ENCODE results near the gene ROBO1.

GRCh38 chr3:79344876-79345871, 422.6 kb downstream of the ROBO1 start:
- TF ChIP-seq, protein P1, sequence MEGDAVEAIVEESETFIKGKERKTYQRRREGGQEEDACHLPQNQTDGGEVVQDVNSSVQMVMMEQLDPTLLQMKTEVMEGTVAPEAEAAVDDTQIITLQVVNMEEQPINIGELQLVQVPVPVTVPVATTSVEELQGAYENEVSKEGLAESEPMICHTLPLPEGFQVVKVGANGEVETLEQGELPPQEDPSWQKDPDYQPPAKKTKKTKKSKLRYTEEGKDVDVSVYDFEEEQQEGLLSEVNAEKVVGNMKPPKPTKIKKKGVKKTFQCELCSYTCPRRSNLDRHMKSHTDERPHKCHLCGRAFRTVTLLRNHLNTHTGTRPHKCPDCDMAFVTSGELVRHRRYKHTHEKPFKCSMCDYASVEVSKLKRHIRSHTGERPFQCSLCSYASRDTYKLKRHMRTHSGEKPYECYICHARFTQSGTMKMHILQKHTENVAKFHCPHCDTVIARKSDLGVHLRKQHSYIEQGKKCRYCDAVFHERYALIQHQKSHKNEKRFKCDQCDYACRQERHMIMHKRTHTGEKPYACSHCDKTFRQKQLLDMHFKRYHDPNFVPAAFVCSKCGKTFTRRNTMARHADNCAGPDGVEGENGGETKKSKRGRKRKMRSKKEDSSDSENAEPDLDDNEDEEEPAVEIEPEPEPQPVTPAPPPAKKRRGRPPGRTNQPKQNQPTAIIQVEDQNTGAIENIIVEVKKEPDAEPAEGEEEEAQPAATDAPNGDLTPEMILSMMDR (IDR thresholded peaks at IDR 0.05; ENCODE audit: insufficient read depth, low read depth, low read length) = no peak
- TF ChIP-seq EZH2 (IDR thresholded peaks at IDR 0.05; ENCODE audit: insufficient read depth, low read length) = no peak
